Parathyroid adenoma (tissue), 2 donors: ENCODE results near the gene ABHD10.

Experiments used
- H2AFZ ChIP-seq: fragments of 300-600 bp; sonication (generic); one replicate; pipeline ENCODE4 v1.7.0; 2017; ENCODE audit warnings: antibody characterized with exemption, mild to moderate bottlenecking
- H3K27ac ChIP-seq: fragments of 300-600 bp; sonication (generic); one replicate; pipeline ENCODE4 v1.7.0; 2017
- H3K27me3 ChIP-seq: fragments of 300-600 bp; sonication (generic); one replicate; pipeline ENCODE4 v1.7.0; 2017; ENCODE audit warnings: low read length; ENCODE audit not compliant: control insufficient read depth, insufficient read depth
- H3K36me3 ChIP-seq: fragments of 300-600 bp; sonication (generic); one replicate; pipeline ENCODE4 v1.7.0; 2017; ENCODE audit warnings: low read length; ENCODE audit not compliant: control insufficient read depth, insufficient read depth
- H3K4me1 ChIP-seq: fragments of 300-600 bp; sonication (generic); one replicate; pipeline ENCODE4 v1.7.0; 2017; ENCODE audit warnings: control low read depth
- H3K4me2 ChIP-seq: fragments of 300-600 bp; sonication (generic); one replicate; pipeline ENCODE4 v1.7.0; 2017; ENCODE audit warnings: low read length
- H3K4me3 ChIP-seq: fragments of 300-600 bp; sonication (generic); one replicate; pipeline ENCODE4 v1.7.0; 2017; ENCODE audit warnings: low read depth, low read length
- H3K79me2 ChIP-seq: fragments of 300-600 bp; sonication (generic); one replicate; pipeline ENCODE4 v1.7.0; 2017; ENCODE audit warnings: control low read depth
- H3K9ac ChIP-seq: fragments of 300-600 bp; sonication (generic); one replicate; pipeline ENCODE4 v1.7.0; 2017; ENCODE audit warnings: mild to moderate bottlenecking
- H3K9me3 ChIP-seq: fragments of 300-600 bp; sonication (generic); one replicate; pipeline ENCODE4 v1.7.0; 2017; ENCODE audit warnings: low read length; ENCODE audit not compliant: control insufficient read depth
- CTCF ChIP-seq: fragments of 300-600 bp; sonication (generic); IDR thresholded peaks from one replicate; pipeline ENCODE4 v1.7.0; 2017; ENCODE audit warnings: antibody characterized with exemption, mild to moderate bottlenecking
- donor health status: primary hyperparathyroidism.

ABHD10 gene

GRCh38 chr3:112000367-112000771 is 21.5 kb downstream of the ABHD10 start:
- no peak overlapping the region for H3K4me3 ChIP-seq
- no peaks in the 10 kb centered on the region for H3K9me3 ChIP-seq
- no peak overlapping the region for H3K9ac ChIP-seq
- TF ChIP-seq CTCF, result no peak
- no peak overlapping the region for H3K4me2 ChIP-seq
- no peaks in the 10 kb centered on the region for H3K79me2 ChIP-seq
- H3K4me1 ChIP-seq, result no peaks in the 10 kb centered on the region
- H3K27me3 ChIP-seq, result no peaks in the 10 kb centered on the region
- no peak overlapping the region for H3K27ac ChIP-seq
- H2AFZ ChIP-seq, result no peak overlapping the region
- no peaks in the 10 kb centered on the region for H3K36me3 ChIP-seq

- Histone ChIP-seq H3K79me2 (no peaks in the 10 kb centered on the region), H3K4me3 (no peak overlapping the region), H3K36me3 (no peaks in the 10 kb centered on the region), H3K27me3 (no peaks in the 10 kb centered on the region), H3K27ac (no peak overlapping the region), H3K4me2 (no peak overlapping the region), H2AFZ (no peak overlapping the region), H3K9ac (no peak overlapping the region), H3K9me3 (no peaks in the 10 kb centered on the region), H3K4me1 (no peaks in the 10 kb centered on the region)
- no peak for TF ChIP-seq CTCF
Measured at GRCh38 chr3:112000966-112001365, 22.1 kb downstream of the ABHD10 start.

GRCh38 chr3:112001526-112001925 is 22.7 kb downstream of the ABHD10 start:
- Histone ChIP-seq H3K4me1 (no peaks in the 10 kb centered on the region), H2AFZ (no peak overlapping the region), H3K9me3 (no peaks in the 10 kb centered on the region), H3K79me2 (no peaks in the 10 kb centered on the region), H3K4me2 (no peak overlapping the region), H3K36me3 (no peaks in the 10 kb centered on the region), H3K27me3 (no peaks in the 10 kb centered on the region), H3K27ac (no peak overlapping the region), H3K4me3 (no peak overlapping the region), H3K9ac (no peak overlapping the region)
- TF ChIP-seq CTCF, result no peak

GRCh38 chr3:112002096-112002971 is 23.5 kb downstream of the ABHD10 start:
- H3K9me3 ChIP-seq, result no peaks in the 10 kb centered on the region
- H3K79me2 ChIP-seq, result no peaks in the 10 kb centered on the region
- no peak overlapping the region for H3K27ac ChIP-seq
- no peaks in the 10 kb centered on the region for H3K27me3 ChIP-seq
- H3K4me3 ChIP-seq, result no peak overlapping the region
- H3K9ac ChIP-seq, result no peak overlapping the region
- no peak overlapping the region for H2AFZ ChIP-seq
- TF ChIP-seq CTCF, result no peak
- H3K4me1 ChIP-seq, result no peaks in the 10 kb centered on the region
- no peaks in the 10 kb centered on the region for H3K36me3 ChIP-seq
- no peak overlapping the region for H3K4me2 ChIP-seq
